A549 treated with DMSO at 1 μM for 4 hours (cell line): ENCODE measurements around the gene CLEC2D. TPM values are rescaled to one million over a fixed set of nuclear protein-coding genes. Genes with fewer than 3 reads are reported as not detected.

Experiments used
- total RNA-seq: library from RNA; stranded (reverse); fragments of 200-300 nt; extraction: Qiagen RNA extraction; gene quantifications from 5 replicates; pipeline ENCODE4 v1.2.3, GENCODE V29; 2022; ENCODE audit warnings: low read depth

Gene CLEC2D, protein sequence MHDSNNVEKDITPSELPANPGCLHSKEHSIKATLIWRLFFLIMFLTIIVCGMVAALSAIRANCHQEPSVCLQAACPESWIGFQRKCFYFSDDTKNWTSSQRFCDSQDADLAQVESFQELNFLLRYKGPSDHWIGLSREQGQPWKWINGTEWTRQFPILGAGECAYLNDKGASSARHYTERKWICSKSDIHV
- total RNA-seq = 0.37 to 0.81 TPM (median 0.63 TPM) in 5 replicates

DNA sequence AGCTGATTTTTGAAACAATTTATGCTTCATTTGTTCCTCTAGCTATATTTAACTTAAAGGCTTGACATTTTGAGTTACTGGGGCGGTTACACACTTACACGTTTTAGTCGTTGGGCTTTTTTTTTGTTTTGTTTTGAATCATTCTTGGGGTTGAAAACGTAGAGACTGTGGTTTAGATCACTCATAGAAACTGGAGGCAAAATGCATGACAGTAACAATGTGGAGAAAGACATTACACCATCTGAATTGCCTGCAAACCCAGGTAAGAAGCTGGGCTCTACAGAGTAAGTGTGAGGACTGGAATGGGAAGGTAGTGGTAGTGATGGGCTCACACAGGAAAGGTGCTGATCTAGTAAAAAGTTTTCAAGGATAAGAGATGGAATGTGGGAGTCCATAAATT, at the start of gene CLEC2D:
CLEC2D (plus strand) TSS at position 180 of the 400 bp plus-strand sequence; CDS start at position 202, 22 bp downstream.

DNA sequence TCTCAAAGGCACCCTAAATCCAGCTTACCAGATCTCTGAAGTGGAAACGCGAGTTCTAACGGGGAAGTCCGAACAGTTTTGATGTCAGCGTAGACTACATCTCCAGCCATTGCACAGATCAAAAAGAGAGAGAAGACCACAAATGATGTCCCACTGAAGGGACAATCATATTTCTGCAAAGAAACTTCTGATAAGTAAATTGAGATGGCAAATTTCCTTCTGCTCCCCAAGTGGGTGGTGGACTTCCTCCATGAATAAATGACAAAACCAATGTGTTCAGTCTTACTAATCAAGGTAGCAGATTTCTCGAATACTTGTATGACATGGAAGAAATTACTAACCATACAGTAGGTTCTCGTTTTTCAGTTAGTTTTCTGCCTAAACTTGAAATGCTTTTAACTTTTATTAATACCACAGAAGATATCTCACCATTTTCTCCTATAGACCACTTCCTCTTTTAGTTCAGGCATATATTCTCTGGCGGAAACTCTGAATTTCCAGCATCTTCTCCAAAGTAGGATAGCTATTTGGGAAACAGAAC, 63.5 kb downstream of the CLEC2D start, which contains the start of gene CLECL1:
CLECL1 (minus strand) TSS at position 177 of the 541 bp plus-strand sequence.

Other genes starting within 250 kb of the CLEC2D start
- gene KLRB1, start 61.8 kb upstream of the CLEC2D start, total RNA-seq = not detected in 5 replicates
- gene CLECL1, start 63.4 kb downstream of the CLEC2D start, total RNA-seq = not detected in 5 replicates
- 0.26 TPM in 1 of 5 replicates, not detected in the others for gene CD69, start 91.2 kb downstream of the CLEC2D start, total RNA-seq
- not detected in 5 replicates for gene KLRF1, start 157.8 kb downstream of the CLEC2D start, total RNA-seq
- gene CLEC2B, start 199.6 kb downstream of the CLEC2D start, total RNA-seq = 1.6 to 2.5 TPM (median 1.9 TPM) in 5 replicates
- not detected in 5 replicates for gene KLRF2, start 211.8 kb downstream of the CLEC2D start, total RNA-seq